Prostate gland (tissue), 2 donors: ENCODE data around the gene GFM2.

Experiments used
- CTCF ChIP-seq, 4 experiments: fragments of 200-600 bp in 2 of 4; fragments of 450-650 bp in 2 of 4; sonication (generic) in 2 of 4; IDR thresholded peaks; 1 replicate in 3 of 4; 2 replicates in 1 of 4; pipeline ENCODE4 v1.5.1; 2016 to 2019; ENCODE audit warnings: antibody characterized with exemption in 4 of 4, mild to moderate bottlenecking in 2 of 4, moderate library complexity in 2 of 4
- POLR2A ChIP-seq: fragments of 450-650 bp; IDR thresholded peaks from one replicate; pipeline ENCODE4 v1.6.1; 2016; ENCODE audit warnings: antibody characterized with exemption, mild to moderate bottlenecking

DNA sequence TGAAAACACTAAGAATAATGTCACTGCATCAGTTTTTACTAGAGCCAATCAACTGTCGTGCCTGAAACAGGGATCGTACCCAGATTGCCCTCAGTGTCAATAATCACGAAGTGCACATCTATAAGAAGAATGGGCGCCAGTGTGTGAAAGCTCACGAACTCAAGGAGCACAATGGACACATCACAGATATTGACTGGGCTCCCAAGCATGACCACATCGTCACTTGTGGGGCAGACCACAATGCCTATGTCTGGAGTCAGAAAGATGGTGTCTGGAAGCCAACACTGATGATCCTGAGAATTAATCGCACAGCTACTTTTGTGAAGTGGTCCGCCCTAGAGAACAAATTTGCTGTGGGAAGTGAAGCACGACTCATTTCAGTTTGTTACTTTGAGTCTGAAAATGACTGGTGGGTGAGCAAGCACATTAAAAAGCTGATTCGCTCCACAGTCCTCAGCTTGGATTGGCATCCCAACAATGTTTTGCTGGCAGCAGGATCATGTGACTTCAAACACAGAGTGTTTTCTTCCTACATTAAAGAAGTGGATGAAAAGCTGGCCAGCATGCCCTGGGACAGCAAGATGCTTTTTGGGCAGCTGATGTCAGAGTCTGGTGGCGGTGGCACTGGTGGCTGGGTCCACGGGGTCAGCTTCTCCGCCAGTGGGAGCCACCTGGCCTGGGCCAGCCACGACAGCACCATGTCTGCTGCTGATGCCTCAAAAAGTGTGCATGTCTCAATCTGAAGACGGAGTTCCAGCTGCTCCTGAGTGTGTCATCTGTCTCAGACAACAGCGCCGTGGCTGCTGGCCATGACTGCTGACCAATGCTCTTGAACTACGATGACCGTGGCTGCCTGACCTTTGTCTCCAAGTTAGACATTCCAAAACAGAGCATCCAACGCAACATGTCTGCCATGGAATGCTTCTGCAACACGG, 32.3 kb upstream of the GFM2 start:
- TF ChIP-seq CTCF (IDR thresholded peaks at IDR 0.05) (no peak), POLR2A (no peak)
